ENCODE measurements around the gene NRBF2. TPM values are rescaled to one million over a fixed set of nuclear protein-coding genes. Genes with fewer than 3 reads are reported as not detected.

The NRBF2 gene
- total and polyA plus RNA-seq, 2 experiments from 2014 or later, result 22.9 to 38.3 TPM

- Histone ChIP-seq H3K79me2 (replicated peaks; ENCODE audit: insufficient read depth) (no peaks in the 10 kb centered on the region), H3K4me3 (no peak overlapping the region), H3K27me3 (ENCODE audit: insufficient read depth) (no peaks in the 10 kb centered on the region), H3K4me1 (ENCODE audit: insufficient read depth) (no peaks in the 10 kb centered on the region), H3K9me2 (ENCODE audit: insufficient read depth) (peaks cover 4% of the 10 kb centered on the region; the same call in 1 of the 2 replicates), H3K4me2 (no peak overlapping the region), H3F3A (replicated peaks; ENCODE audit: low read depth) (no peaks in the 10 kb centered on the region), H2AFZ (no peak overlapping the region), H4K20me1 (replicated peaks; ENCODE audit: insufficient read depth) (no peaks in the 10 kb centered on the region), H3K27ac (ENCODE audit: low read depth) (no peak overlapping the region), H3K36me3 (ENCODE audit: insufficient read depth) (no peaks in the 10 kb centered on the region)
- no peaks in the 10 kb centered on the region for H3K36me3 Mint-ChIP-seq (ENCODE audit: low read depth)
- no peak for ATAC-seq
- H3K9me3 Mint-ChIP-seq, result no peaks in the 10 kb centered on the region; the same call in 2 of the 3 replicates
- TF ChIP-seq CREB1 (CRISPR knock-in tag; IDR thresholded peaks at IDR 0.05; ENCODE audit: low read depth) (no peak), NANOG (IDR thresholded peaks at IDR 0.05; ENCODE audit: borderline replicate concordance) (no peak), CTCF (conservative IDR thresholded peaks at IDR 0.05; ENCODE audit: low read depth in 2 of 2) (no peak), EZH2 (IDR thresholded peaks at IDR 0.05; ENCODE audit: low read depth, unreplicated experiment) (no peak), POLR2AphosphoS5 (IDR thresholded peaks at IDR 0.05; ENCODE audit: low read depth) (no peak), STAT1 (IDR thresholded peaks at IDR 0.05; ENCODE audit: unreplicated experiment) (no peak), REST (IDR thresholded peaks at IDR 0.05; ENCODE audit: unreplicated experiment) (no peak), ZNF462 (CRISPR knock-in tag; IDR thresholded peaks at IDR 0.05) (no peak), ZNF331 (CRISPR knock-in tag; IDR thresholded peaks at IDR 0.05; ENCODE audit: low read depth) (no peak), EZH2phosphoT487 (IDR thresholded peaks at IDR 0.05; ENCODE audit: unreplicated experiment) (no peak), ZNF114 (CRISPR knock-in tag; IDR thresholded peaks at IDR 0.05) (no peak), ETS1 (IDR thresholded peaks at IDR 0.05) (no peak), JUNB (IDR thresholded peaks at IDR 0.05; ENCODE audit: unreplicated experiment) (no peak)
- H3K4me1 Mint-ChIP-seq, result no peaks in the 10 kb centered on the region
- no peak overlapping the region for H3K4me3 Mint-ChIP-seq
- no peak overlapping the region for H3K27ac Mint-ChIP-seq
- no peak for DNase-seq (ENCODE audit: low spot score)
- H3K27me3 Mint-ChIP-seq (ENCODE audit: insufficient read depth, low read depth, poor library complexity), result peaks cover 4% of the 10 kb centered on the region
Observed at GRCh38 chr10:63094405-63094804, 38.7 kb upstream of the NRBF2 start.
